ENCODE results near the gene BIRC2.

DNA sequence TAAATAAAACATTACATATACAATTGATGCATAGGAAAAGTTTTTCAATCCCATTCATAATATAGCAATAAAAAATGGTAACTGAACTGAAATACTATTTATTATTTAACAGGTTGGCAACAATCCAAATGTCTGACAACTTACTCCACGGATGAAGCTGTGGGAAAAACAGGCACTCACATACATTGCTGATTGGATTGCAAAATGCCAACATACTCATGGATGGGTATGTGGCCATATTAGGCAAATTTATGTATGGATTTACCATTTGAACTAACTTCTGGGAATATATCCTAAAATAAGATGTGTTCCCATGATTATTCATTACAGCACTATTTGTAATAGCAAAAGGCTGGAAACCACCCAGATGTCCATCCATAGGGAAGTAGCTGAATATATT lies 3.2 kb upstream of the BIRC2 start:
- TF ChIP-seq, protein P1, sequence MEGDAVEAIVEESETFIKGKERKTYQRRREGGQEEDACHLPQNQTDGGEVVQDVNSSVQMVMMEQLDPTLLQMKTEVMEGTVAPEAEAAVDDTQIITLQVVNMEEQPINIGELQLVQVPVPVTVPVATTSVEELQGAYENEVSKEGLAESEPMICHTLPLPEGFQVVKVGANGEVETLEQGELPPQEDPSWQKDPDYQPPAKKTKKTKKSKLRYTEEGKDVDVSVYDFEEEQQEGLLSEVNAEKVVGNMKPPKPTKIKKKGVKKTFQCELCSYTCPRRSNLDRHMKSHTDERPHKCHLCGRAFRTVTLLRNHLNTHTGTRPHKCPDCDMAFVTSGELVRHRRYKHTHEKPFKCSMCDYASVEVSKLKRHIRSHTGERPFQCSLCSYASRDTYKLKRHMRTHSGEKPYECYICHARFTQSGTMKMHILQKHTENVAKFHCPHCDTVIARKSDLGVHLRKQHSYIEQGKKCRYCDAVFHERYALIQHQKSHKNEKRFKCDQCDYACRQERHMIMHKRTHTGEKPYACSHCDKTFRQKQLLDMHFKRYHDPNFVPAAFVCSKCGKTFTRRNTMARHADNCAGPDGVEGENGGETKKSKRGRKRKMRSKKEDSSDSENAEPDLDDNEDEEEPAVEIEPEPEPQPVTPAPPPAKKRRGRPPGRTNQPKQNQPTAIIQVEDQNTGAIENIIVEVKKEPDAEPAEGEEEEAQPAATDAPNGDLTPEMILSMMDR (IDR thresholded peaks at IDR 0.05 in 8 of 11, conservative IDR thresholded peaks at IDR 0.05 in 3 of 11) = no peak
- TF ChIP-seq POLR2A (IDR thresholded peaks at IDR 0.05) = no peak

Data from spleen (tissue), 7 donors.